OCI-LY1 (cell line): ENCODE measurements around the gene VWCE.
"Not testable (repeated sequence)": the region's sequence is repeated elsewhere in the genome, so short reads cannot be mapped to it uniquely, and the experiment has no call there.

Experiments
- H2AFZ ChIP-seq: fragments of 200-600 bp; sonication (generic), shearing (Covaris generic); 2 replicates; pipeline ENCODE4 v1.6.0; 2014; ENCODE audit warnings: antibody characterized with exemption, mild to moderate bottlenecking, low read length
- H3F3A ChIP-seq: fragments of 200-600 bp; sonication (generic), shearing (Covaris generic); 2 replicates; pipeline ENCODE4 v1.6.0; 2014; ENCODE audit warnings: mild to moderate bottlenecking, antibody characterized with exemption, low read length, moderate library complexity; ENCODE audit not compliant: insufficient read depth
- H3K27ac ChIP-seq: fragments of 200-600 bp; sonication (generic); 2 replicates; pipeline ENCODE4 v1.5.1; 2014; ENCODE audit warnings: low read length, mixed run types, mild to moderate bottlenecking, low read depth; ENCODE audit not compliant: poor library complexity, severe bottlenecking
- H3K27me3 ChIP-seq: fragments of 200-600 bp; sonication (generic); 2 replicates; pipeline ENCODE4 v1.6.0; 2014; ENCODE audit warnings: antibody characterized with exemption, mild to moderate bottlenecking, low read length, moderate library complexity; ENCODE audit not compliant: insufficient read depth
- H3K36me3 ChIP-seq: fragments of 200-600 bp; sonication (generic); 2 replicates; pipeline ENCODE4 v1.6.1; 2014; ENCODE audit warnings: mild to moderate bottlenecking, antibody characterized with exemption, low read length, moderate library complexity, mixed read lengths; ENCODE audit not compliant: insufficient read depth
- H3K4me1 ChIP-seq: fragments of 200-600 bp; sonication (generic); 2 replicates; pipeline ENCODE4 v1.5.1; 2014; ENCODE audit warnings: mild to moderate bottlenecking, low read length, moderate library complexity; ENCODE audit not compliant: insufficient read depth, severe bottlenecking
- H3K4me2 ChIP-seq: fragments of 200-600 bp; sonication (generic), shearing (Covaris generic); 2 replicates; pipeline ENCODE4 v1.6.1; 2014; ENCODE audit warnings: low read length
- H3K4me3 ChIP-seq: fragments of 200-600 bp; sonication (generic); 2 replicates; pipeline ENCODE4 v1.5.1; 2014; ENCODE audit warnings: low read length, low read depth, mild to moderate bottlenecking, mixed read lengths; ENCODE audit not compliant: poor library complexity, severe bottlenecking
- H3K79me2 ChIP-seq: fragments of 200-600 bp; shearing (Covaris generic); 2 replicates; pipeline ENCODE4 v1.6.1; 2016; ENCODE audit warnings: mixed run types, low read length, mixed read lengths; ENCODE audit not compliant: insufficient read depth
- H3K9ac ChIP-seq: fragments of 200-600 bp; sonication (generic), shearing (Covaris generic); 2 replicates; pipeline ENCODE4 v1.6.1; 2014; ENCODE audit warnings: mild to moderate bottlenecking, low read length, mixed read lengths
- H3K9me2 ChIP-seq: fragments of 200-600 bp; sonication (generic), shearing (Covaris generic); 2 replicates; pipeline ENCODE4 v1.6.1; 2014; ENCODE audit warnings: low read depth, mild to moderate bottlenecking, low read length, mixed read lengths
- H3K9me3 ChIP-seq: fragments of 200-600 bp; shearing (Covaris generic); 2 replicates; pipeline ENCODE4 v1.6.1; 2014; ENCODE audit warnings: low read length, mixed read lengths
- H4K20me1 ChIP-seq: fragments of 200-600 bp; sonication (generic), shearing (Covaris generic); 2 replicates; pipeline ENCODE4 v1.6.0; 2016; ENCODE audit warnings: mild to moderate bottlenecking, low read length; ENCODE audit not compliant: insufficient read depth

VWCE gene

GRCh38 chr11:61248071-61248470, 47.0 kb downstream of the VWCE start:
- not testable (repeated sequence) for H3K79me2 ChIP-seq, H2AFZ ChIP-seq, H3K4me3 ChIP-seq, H3K4me1 ChIP-seq, H4K20me1 ChIP-seq, H3K36me3 ChIP-seq, H3K9me2 ChIP-seq, H3K9ac ChIP-seq, H3K4me2 ChIP-seq, H3K27ac ChIP-seq, H3K27me3 ChIP-seq, H3F3A ChIP-seq, H3K9me3 ChIP-seq

DNA sequence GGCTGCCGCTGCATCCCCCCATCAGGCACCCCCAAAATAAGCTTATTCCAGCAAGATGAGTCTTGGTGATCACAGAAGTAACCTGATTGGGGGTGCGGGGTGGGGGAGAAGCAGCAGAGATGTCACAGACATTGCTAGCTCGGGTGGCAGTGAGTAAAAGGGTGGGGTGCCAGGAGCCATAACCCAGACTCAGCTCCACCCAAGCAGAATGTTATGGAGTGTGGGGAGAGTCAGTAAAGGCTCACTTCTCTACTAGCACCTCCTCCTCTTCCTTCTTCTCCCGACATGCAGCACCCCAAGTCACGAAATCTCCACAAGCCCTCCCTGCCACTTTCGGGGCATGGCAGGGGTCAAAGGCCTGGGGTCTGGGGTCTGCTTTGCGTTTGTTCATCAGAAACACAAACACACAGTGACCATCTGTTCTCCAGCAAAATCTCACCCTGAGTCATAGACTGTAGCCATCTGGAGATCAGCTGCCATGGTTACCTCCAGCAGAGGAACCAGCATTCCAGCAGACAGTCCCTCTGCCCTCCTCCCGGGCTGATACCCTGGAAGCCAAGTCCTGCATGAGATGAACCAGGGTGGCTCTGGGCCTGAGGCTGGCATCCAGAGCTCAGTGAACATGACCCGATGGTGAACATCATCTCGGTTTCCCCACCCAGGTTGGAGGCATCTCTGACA, 49.7 kb downstream of the VWCE start:
- not testable (repeated sequence) for H3K27ac ChIP-seq, H3K9ac ChIP-seq, H3K27me3 ChIP-seq, H3K4me1 ChIP-seq, H4K20me1 ChIP-seq, H2AFZ ChIP-seq, H3K79me2 ChIP-seq, H3F3A ChIP-seq, H3K4me3 ChIP-seq, H3K4me2 ChIP-seq, H3K9me2 ChIP-seq, H3K36me3 ChIP-seq, H3K9me3 ChIP-seq

DNA sequence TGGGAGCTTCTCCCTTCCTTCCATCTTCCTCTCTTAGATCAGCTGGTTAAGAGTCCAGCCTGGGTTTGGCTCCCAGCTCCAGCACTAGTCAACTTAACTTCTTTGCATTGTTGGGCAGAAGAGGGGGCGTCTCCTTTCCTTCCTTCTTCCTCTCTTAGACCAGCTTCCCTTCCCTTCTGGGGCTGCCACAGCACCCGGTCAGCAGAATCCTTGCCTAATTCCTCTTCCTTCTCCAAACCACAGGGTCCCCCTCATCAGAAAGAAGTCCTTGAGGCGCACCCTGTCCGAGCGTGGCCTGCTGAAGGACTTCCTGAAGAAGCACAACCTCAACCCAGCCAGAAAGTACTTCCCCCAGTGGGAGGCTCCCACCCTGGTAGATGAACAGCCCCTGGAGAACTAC, 53.6 kb downstream of the VWCE start:
- not testable (repeated sequence) for H3K9me3 ChIP-seq, H3K9me2 ChIP-seq, H3K36me3 ChIP-seq, H3K9ac ChIP-seq, H3K27ac ChIP-seq, H4K20me1 ChIP-seq, H2AFZ ChIP-seq, H3K4me1 ChIP-seq, H3K27me3 ChIP-seq, H3K4me3 ChIP-seq, H3K4me2 ChIP-seq, H3K79me2 ChIP-seq, H3F3A ChIP-seq

DNA sequence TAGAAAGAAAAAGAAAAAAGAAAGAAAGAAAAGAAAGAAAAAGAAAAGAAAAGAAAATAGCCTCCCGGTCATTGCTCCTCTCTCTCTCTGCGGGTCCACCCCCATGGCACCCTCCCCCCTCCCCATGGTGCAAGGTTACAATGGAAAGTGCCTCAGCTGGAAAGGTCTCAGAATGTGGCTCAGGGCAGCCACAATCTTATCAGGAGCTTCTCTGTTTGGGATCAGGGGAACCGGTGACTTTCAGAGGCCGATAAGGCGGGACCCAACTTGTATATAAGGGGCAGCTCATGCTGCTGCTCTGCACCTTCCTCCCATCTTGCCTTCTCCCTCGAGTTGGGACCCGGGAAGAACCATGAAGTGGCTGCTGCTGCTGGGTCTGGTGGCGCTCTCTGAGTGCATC, 54.2 kb downstream of the VWCE start, which contains the start of gene PGA5:
Gene PGA5 (plus strand): TSS at position 301 of the 400 bp plus-strand sequence. CDS start 52 bp downstream, at position 353.
- not testable (repeated sequence) for H3K79me2 ChIP-seq, H2AFZ ChIP-seq, H3K27ac ChIP-seq, H3K36me3 ChIP-seq, H3K9ac ChIP-seq, H3K9me3 ChIP-seq, H3F3A ChIP-seq, H3K4me3 ChIP-seq, H3K9me2 ChIP-seq, H4K20me1 ChIP-seq, H3K27me3 ChIP-seq, H3K4me1 ChIP-seq, H3K4me2 ChIP-seq

DNA sequence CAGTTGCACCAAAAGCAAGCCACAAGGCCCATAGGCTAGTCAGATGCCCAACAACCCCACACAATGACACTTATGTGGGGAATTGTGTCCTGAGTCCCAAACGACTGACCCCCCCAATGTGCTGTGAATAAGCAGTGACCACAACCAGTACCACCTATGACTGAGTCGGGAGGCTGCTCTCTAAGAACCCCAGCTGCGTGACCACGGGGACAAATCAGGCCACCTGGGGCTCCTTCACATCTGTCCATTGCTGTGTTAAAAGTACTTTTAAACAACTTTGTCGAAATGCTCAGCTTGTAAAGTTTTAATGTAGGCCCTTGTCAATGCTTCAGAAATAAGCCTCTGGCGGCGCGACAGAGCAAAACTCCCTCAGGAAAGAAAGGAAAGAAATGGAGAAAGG, 54.8 kb downstream of the VWCE start:
- not testable (repeated sequence) for H3K9ac ChIP-seq, H3K27me3 ChIP-seq, H3K27ac ChIP-seq, H4K20me1 ChIP-seq, H2AFZ ChIP-seq, H3K9me3 ChIP-seq, H3F3A ChIP-seq, H3K4me3 ChIP-seq, H3K79me2 ChIP-seq, H3K4me1 ChIP-seq, H3K9me2 ChIP-seq, H3K36me3 ChIP-seq, H3K4me2 ChIP-seq

DNA sequence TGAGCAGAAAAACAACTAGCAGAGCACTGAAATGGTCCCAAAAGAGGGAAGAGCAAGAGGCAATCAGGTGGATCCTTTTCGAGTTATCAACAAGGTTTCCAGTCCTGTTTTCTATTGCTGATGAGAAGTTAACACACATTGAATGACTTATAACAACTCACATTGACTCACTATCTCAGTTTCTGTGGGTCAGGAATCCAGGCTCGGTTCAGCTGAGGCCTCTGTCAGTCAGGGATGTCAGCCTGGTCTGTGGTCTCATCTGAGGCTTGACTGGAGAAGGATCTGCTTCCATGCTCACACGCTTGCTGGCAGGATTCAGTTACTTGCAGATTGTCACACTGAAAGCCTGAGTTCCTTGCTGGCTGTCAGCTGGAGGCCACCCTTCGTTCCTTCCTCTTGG, 58.0 kb downstream of the VWCE start:
- not testable (repeated sequence) for H3K9me3 ChIP-seq, H3K4me2 ChIP-seq, H3K9ac ChIP-seq

DNA sequence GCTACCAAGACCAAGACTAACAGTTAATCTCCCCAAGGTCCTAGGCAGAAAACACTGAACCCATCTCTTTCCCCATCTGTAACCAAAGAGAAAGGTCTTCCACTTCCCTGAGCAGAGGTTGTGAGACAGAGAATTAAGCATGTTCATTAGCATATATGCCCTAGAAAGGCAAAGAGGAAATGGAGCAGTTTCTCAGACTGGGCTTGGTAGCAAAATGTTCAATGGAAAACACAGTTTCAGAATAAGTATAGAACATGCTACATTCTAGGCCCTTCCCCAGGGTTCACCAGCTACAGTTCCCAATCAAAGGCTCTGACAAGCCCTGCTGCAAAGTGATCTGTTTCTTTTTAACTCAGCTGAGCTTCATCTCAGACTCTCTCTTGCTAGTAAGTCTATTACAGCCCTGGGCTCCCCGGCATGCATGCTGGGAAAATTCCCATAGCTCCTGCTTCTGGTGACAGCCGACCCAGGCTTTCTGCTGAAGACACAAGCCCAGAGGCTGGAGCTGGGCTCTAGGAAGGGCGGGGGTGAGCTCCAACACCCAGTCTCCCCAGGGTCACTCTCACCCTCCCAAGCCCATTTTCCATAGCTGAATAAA, 62.5 kb downstream of the VWCE start:
- not testable (repeated sequence) for H3K9me3 ChIP-seq, H3K27me3 ChIP-seq, H3K9ac ChIP-seq, H3K4me2 ChIP-seq, H3K4me3 ChIP-seq, H3K9me2 ChIP-seq, H2AFZ ChIP-seq, H3K27ac ChIP-seq, H3K36me3 ChIP-seq, H3K79me2 ChIP-seq, H4K20me1 ChIP-seq, H3K4me1 ChIP-seq, H3F3A ChIP-seq

More for the DNA sequence above, 58.0 kb downstream of the VWCE start:
- not testable (repeated sequence) for H3K27me3 ChIP-seq, H4K20me1 ChIP-seq, H3K9me2 ChIP-seq, H3K4me3 ChIP-seq, H2AFZ ChIP-seq, H3K27ac ChIP-seq, H3K36me3 ChIP-seq, H3K79me2 ChIP-seq, H3K4me1 ChIP-seq, H3F3A ChIP-seq

- not testable (repeated sequence) for H3K4me3 ChIP-seq, H3K4me1 ChIP-seq, H3K4me2 ChIP-seq, H3K36me3 ChIP-seq, H3F3A ChIP-seq, H3K27me3 ChIP-seq, H4K20me1 ChIP-seq, H3K9me2 ChIP-seq, H3K9me3 ChIP-seq, H3K27ac ChIP-seq, H3K79me2 ChIP-seq, H2AFZ ChIP-seq, H3K9ac ChIP-seq
Measured at GRCh38 chr11:61231585-61231984, 63.5 kb downstream of the VWCE start.
